ENCODE measurements around the gene KLHL40. TPM values are rescaled to one million over a fixed set of nuclear protein-coding genes. Genes with fewer than 3 reads are reported as not detected.

Gene KLHL40
- total RNA-seq, 1 donor = not detected

DNA sequence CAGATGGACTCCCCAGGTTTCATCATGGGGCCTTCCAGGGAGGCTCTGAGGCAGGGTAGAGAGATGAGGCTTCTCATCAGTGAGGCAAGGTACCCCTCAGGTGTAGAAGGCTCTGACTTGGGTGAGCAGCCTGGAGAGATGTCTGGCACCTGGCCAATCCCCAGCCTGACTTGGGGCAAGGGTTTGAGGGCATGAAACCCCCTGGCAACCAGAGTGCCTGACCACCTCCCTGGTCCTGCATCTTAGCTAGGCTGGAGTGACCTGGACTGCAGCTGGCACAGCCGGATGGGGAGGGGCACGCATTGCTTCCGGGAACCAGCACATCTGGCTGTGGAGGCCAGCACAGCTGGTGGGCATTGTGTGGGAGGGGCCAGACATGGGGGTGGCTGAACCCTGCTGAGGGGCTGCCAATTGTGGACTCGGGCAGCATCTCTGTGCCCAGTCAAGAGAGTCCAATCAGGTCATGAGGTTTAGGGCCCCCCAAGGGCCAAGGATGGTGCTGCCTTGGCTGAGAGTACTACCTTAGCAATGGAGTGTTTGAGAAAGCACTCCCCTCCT is 29.9 kb upstream of the KLHL40 start:
- Histone ChIP-seq H3K27ac (ENCODE audit: low read depth, low read length) (peak overlapping the region; percentile 45), H3K9me3 (ENCODE audit: low read depth, low read length) (no peaks in the 10 kb centered on the region), H3K4me1 (ENCODE audit: insufficient read depth, low read length) (peaks cover 60% of the 10 kb centered on the region), H4K20me1 (ENCODE audit: insufficient read depth, low read length) (peaks cover 65% of the 10 kb centered on the region), H3K4me3 (ENCODE audit: insufficient read depth, low read length) (peak overlapping the region; percentile 90), H3K27me3 (ENCODE audit: insufficient read depth, low read length) (no peaks in the 10 kb centered on the region), H3K36me3 (ENCODE audit: insufficient read depth, low read length) (peaks cover 14% of the 10 kb centered on the region), H3K79me2 (ENCODE audit: insufficient read depth, low read length) (peaks cover 52% of the 10 kb centered on the region), H3K4me2 (ENCODE audit: insufficient read depth, low read length) (peak overlapping the region; percentile 84), H2AFZ (ENCODE audit: low read length) (peak overlapping the region; percentile 70)
- peak; percentile 93 for DNase-seq (ENCODE audit: insufficient read length, low spot score, missing footprints)
- TF ChIP-seq, protein P1, sequence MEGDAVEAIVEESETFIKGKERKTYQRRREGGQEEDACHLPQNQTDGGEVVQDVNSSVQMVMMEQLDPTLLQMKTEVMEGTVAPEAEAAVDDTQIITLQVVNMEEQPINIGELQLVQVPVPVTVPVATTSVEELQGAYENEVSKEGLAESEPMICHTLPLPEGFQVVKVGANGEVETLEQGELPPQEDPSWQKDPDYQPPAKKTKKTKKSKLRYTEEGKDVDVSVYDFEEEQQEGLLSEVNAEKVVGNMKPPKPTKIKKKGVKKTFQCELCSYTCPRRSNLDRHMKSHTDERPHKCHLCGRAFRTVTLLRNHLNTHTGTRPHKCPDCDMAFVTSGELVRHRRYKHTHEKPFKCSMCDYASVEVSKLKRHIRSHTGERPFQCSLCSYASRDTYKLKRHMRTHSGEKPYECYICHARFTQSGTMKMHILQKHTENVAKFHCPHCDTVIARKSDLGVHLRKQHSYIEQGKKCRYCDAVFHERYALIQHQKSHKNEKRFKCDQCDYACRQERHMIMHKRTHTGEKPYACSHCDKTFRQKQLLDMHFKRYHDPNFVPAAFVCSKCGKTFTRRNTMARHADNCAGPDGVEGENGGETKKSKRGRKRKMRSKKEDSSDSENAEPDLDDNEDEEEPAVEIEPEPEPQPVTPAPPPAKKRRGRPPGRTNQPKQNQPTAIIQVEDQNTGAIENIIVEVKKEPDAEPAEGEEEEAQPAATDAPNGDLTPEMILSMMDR (IDR thresholded peaks at IDR 0.05; ENCODE audit: extremely low read depth, low read depth, low read length) = no peak

DNA sequence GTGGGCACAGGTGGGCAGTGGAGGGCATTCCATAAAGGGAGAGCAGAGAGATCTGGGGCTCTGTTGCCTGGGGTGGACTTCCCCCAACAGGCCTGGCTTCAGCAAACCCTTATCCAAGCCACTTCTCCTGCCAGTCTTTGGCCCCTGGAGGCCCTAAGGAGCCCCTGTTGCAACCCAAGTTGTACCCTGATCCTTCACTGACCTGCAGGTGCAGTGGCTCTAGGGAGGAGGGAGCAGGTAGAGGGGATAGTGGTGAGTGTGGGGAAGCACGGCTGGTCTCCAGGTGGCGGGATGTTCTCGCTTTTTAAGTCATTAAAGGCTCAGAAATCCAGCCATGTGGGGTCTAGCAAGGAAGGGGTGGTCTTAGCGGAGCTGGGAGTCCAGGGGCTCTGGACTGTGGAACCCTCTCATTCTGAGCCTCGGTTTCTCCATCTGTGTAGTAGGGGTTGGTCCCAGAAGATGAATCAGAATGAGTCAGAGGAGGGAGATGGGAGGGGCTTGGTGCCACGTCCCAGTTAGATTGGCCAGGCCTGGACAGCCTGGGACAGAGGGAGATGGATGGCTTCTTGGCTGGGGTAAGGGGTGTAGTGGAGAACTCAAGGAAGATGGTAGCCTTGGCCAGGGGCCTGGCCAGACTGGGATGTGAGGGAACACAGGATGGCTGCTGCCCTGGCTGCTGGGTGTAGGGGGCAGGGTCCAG is 29.2 kb upstream of the KLHL40 start:
- Histone ChIP-seq H3K4me1 (ENCODE audit: insufficient read depth, low read length) (peaks cover 53% of the 10 kb centered on the region), H3K27me3 (ENCODE audit: insufficient read depth, low read length) (no peaks in the 10 kb centered on the region), H3K27ac (ENCODE audit: low read depth, low read length) (peak overlapping the region; percentile 28), H3K36me3 (ENCODE audit: insufficient read depth, low read length) (peaks cover 12% of the 10 kb centered on the region), H3K4me2 (ENCODE audit: insufficient read depth, low read length) (peak overlapping the region; percentile 84), H3K79me2 (ENCODE audit: insufficient read depth, low read length) (peaks cover 45% of the 10 kb centered on the region), H4K20me1 (ENCODE audit: insufficient read depth, low read length) (peaks cover 65% of the 10 kb centered on the region), H3K9me3 (ENCODE audit: low read depth, low read length) (no peaks in the 10 kb centered on the region), H2AFZ (ENCODE audit: low read length) (no peak overlapping the region), H3K4me3 (ENCODE audit: insufficient read depth, low read length) (peak overlapping the region; percentile 10)
- TF ChIP-seq, protein P1 (IDR thresholded peaks at IDR 0.05; ENCODE audit: extremely low read depth, low read depth, low read length) = no peak
- peak; percentile 99 for DNase-seq (ENCODE audit: insufficient read length, low spot score, missing footprints)

DNA sequence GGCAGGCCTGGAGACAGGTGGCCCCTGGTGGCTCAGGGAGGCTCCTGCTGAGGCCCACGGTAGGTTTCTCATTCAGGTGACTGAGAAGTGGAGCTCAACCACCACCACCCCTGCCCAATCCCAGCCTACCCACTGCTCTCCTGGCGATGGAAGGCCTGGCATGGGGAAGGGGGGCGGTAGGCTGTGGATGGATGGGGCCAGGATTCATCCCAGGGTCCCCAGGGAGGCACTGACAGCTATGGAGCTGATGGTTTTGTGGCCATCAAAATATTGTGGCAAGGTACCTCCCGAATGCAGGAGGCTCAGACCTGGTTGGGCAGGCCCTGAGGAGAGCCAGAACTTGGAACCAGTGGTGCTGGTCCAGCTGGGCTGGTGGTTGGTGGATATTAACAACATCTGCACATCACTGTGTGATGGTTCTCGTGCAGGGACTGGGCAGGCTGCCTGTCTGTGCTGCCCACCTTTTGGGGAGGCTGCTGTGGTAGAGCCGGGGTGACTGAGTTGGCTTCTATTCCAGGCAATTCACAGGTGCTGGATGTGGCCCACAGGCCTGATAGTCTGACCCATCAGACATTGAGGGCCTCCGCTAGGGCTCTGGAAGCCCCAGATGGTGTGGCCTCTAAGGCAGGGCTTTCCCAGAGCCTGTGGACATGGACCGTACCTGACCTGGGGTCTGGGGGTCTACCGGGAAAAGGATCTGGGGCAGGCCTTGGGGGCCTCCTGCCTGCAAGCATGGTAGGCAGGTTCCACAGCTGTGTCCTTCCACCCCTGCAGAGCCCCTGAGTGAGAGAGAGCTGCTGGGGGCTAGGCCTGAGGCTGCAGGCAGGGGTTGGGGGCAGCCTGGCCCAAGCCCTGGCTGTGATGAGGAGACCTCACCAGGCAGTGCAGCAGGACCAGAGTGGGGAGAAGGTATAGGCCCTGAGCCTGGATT is 28.4 kb upstream of the KLHL40 start:
- H3K9me3 ChIP-seq (ENCODE audit: low read depth, low read length) = no peaks in the 10 kb centered on the region
- H3K4me2 ChIP-seq (ENCODE audit: insufficient read depth, low read length) = peak overlapping the region; percentile 28
- H3K27me3 ChIP-seq (ENCODE audit: insufficient read depth, low read length) = no peaks in the 10 kb centered on the region
- TF ChIP-seq, protein P1 (IDR thresholded peaks at IDR 0.05; ENCODE audit: extremely low read depth, low read depth, low read length) = no peak
- H3K4me1 ChIP-seq (ENCODE audit: insufficient read depth, low read length) = peaks cover 45% of the 10 kb centered on the region
- peak; percentile 80 for DNase-seq (ENCODE audit: insufficient read length, low spot score, missing footprints)
- H3K36me3 ChIP-seq (ENCODE audit: insufficient read depth, low read length) = peaks cover 15% of the 10 kb centered on the region
- no peak overlapping the region for H3K4me3 ChIP-seq (ENCODE audit: insufficient read depth, low read length)
- peaks cover 42% of the 10 kb centered on the region for H3K79me2 ChIP-seq (ENCODE audit: insufficient read depth, low read length)
- H2AFZ ChIP-seq (ENCODE audit: low read length) = no peak overlapping the region
- peak overlapping the region; percentile 28 for H3K27ac ChIP-seq (ENCODE audit: low read depth, low read length)
- peaks cover 63% of the 10 kb centered on the region for H4K20me1 ChIP-seq (ENCODE audit: insufficient read depth, low read length)
